Endothelial cell (in vitro differentiated cells): Measurements from ENCODE around the gene KLHL41. TPM values are rescaled to one million over a fixed set of nuclear protein-coding genes. Genes with fewer than 3 reads are reported as not detected.
A peak's percentile ranks its signal among the peaks of the same experiment; 100 is the strongest.
"Not testable (repeated sequence)": the region's sequence is repeated elsewhere in the genome, so short reads cannot be mapped to it uniquely, and the experiment has no call there.

ENCODE experiments used
- DNase-seq: peaks from one replicate; pipeline ENCODE4 v3.0.0; 2021; ENCODE audit warnings: low spot score
- H3K27ac Mint-ChIP-seq: one replicate; pipeline ENCODE4 v1.8.0; 2021; ENCODE audit warnings: mixed read lengths, inconsistent platforms; ENCODE audit not compliant: unreplicated experiment
- H3K27me3 Mint-ChIP-seq: one replicate; pipeline ENCODE4 v1.8.0; 2021; ENCODE audit warnings: mild to moderate bottlenecking, moderate library complexity, mixed read lengths, inconsistent platforms; ENCODE audit not compliant: unreplicated experiment
- H3K36me3 Mint-ChIP-seq: one replicate; pipeline ENCODE4 v1.8.0; 2021; ENCODE audit warnings: mild to moderate bottlenecking, low read depth, mixed read lengths, inconsistent platforms; ENCODE audit not compliant: unreplicated experiment
- H3K4me1 Mint-ChIP-seq: one replicate; pipeline ENCODE4 v1.8.0; 2021; ENCODE audit warnings: mild to moderate bottlenecking, mixed read lengths, inconsistent platforms; ENCODE audit not compliant: unreplicated experiment
- H3K4me3 Mint-ChIP-seq: one replicate; pipeline ENCODE4 v1.8.0; 2021; ENCODE audit warnings: mild to moderate bottlenecking, mixed read lengths, inconsistent platforms; ENCODE audit not compliant: unreplicated experiment
- H3K9me3 Mint-ChIP-seq: one replicate; pipeline ENCODE4 v1.8.0; 2021; ENCODE audit warnings: mixed read lengths, inconsistent platforms; ENCODE audit not compliant: unreplicated experiment
- total RNA-seq: library from RNA; stranded (reverse); fragmentation: NEBNext Ultra II Directional; extraction: Animal tissue kit (Norgen Biotek cat#: 25700); gene quantifications from one replicate; pipeline ENCODE4 v1.2.1, GENCODE V29; 2021; ENCODE audit not compliant: unreplicated experiment
- TF ChIP-seq, protein P1 (sequence below): fragments of 200-600 bp; sonication (generic); IDR thresholded peaks from one replicate; pipeline ENCODE4 v1.5.0; 2021; ENCODE audit warnings: antibody characterized with exemption; ENCODE audit not compliant: unreplicated experiment

KLHL41 gene
- total RNA-seq, 1 donor from 2014 or later, result 0.10 TPM

DNA sequence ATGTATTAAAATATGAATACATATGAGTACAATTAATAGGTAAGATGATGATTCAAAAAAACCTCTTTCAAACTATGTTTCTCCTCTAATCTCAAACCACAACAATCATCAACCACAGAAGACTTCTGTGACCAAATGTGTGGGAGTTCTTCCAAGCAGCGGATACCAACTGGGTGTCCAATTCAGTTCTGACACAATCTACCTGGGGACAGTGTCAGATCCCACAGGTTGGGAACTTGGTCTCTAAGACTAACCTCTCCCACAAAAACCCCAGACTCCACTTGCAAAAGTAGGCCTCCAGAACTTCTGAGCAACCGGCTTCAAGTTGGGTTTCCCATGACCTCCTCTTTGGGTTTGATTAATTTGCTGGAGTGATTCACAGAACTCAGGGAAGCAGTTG is 37.3 kb downstream of the KLHL41 start:
- H3K27ac Mint-ChIP-seq, result no peak overlapping the region
- TF ChIP-seq, protein P1, sequence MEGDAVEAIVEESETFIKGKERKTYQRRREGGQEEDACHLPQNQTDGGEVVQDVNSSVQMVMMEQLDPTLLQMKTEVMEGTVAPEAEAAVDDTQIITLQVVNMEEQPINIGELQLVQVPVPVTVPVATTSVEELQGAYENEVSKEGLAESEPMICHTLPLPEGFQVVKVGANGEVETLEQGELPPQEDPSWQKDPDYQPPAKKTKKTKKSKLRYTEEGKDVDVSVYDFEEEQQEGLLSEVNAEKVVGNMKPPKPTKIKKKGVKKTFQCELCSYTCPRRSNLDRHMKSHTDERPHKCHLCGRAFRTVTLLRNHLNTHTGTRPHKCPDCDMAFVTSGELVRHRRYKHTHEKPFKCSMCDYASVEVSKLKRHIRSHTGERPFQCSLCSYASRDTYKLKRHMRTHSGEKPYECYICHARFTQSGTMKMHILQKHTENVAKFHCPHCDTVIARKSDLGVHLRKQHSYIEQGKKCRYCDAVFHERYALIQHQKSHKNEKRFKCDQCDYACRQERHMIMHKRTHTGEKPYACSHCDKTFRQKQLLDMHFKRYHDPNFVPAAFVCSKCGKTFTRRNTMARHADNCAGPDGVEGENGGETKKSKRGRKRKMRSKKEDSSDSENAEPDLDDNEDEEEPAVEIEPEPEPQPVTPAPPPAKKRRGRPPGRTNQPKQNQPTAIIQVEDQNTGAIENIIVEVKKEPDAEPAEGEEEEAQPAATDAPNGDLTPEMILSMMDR, result no peak
- H3K36me3 Mint-ChIP-seq, result peaks cover 6% of the 10 kb centered on the region
- no peaks in the 10 kb centered on the region for H3K9me3 Mint-ChIP-seq
- H3K4me3 Mint-ChIP-seq, result no peak overlapping the region
- H3K27me3 Mint-ChIP-seq, result no peaks in the 10 kb centered on the region
- H3K4me1 Mint-ChIP-seq, result peaks cover 6% of the 10 kb centered on the region
- DNase-seq, result no peak

GRCh38 chr2:169561364-169561763 is 51.9 kb downstream of the KLHL41 start:
- DNase-seq, result no peak
- Mint-ChIP-seq H3K27ac (no peak overlapping the region), H3K36me3 (peaks cover 4% of the 10 kb centered on the region), H3K4me3 (no peak overlapping the region), H3K9me3 (no peaks in the 10 kb centered on the region), H3K4me1 (no peaks in the 10 kb centered on the region), H3K27me3 (peaks cover 4% of the 10 kb centered on the region)
- TF ChIP-seq, protein P1, result no peak

- H3K4me1 Mint-ChIP-seq, H3K9me3 Mint-ChIP-seq, H3K27me3 Mint-ChIP-seq, H3K4me3 Mint-ChIP-seq, H3K36me3 Mint-ChIP-seq, DNase-seq, H3K27ac Mint-ChIP-seq: not testable (repeated sequence)
Observed at GRCh38 chr2:169562084-169562483, 52.6 kb downstream of the KLHL41 start.

DNA sequence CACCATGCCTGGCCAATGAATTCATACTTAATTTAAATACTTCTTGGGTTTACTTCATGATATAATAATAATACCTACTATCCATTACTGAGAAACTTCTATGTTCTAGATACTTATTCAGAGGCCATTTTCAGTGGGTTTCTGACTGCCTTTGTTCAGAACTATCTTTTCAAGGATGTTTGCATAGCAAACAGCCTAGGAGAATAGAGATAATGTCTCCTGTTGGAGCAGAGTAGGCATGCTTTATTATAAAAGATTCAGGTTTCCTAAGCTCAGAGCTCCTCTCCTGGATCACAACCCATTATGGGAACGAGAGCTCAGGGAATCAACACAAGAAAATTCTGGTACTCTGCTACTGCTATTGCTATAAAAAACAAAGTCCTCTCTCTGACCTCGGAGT is 53.0 kb downstream of the KLHL41 start:
- H3K27ac Mint-ChIP-seq, result no peak overlapping the region
- H3K27me3 Mint-ChIP-seq, result peaks cover 4% of the 10 kb centered on the region
- no peaks in the 10 kb centered on the region for H3K9me3 Mint-ChIP-seq
- H3K36me3 Mint-ChIP-seq, result peaks cover 4% of the 10 kb centered on the region
- DNase-seq, result no peak
- TF ChIP-seq, protein P1, result no peak
- H3K4me3 Mint-ChIP-seq, result no peak overlapping the region
- no peaks in the 10 kb centered on the region for H3K4me1 Mint-ChIP-seq

GRCh38 chr2:169565686-169566085 is 56.2 kb downstream of the KLHL41 start:
- Mint-ChIP-seq H3K36me3 (no peaks in the 10 kb centered on the region), H3K4me3 (no peak overlapping the region), H3K27ac (no peak overlapping the region), H3K9me3 (no peaks in the 10 kb centered on the region), H3K4me1 (no peaks in the 10 kb centered on the region), H3K27me3 (peaks cover 2% of the 10 kb centered on the region)
- DNase-seq, result no peak
- TF ChIP-seq, protein P1, result no peak

DNA sequence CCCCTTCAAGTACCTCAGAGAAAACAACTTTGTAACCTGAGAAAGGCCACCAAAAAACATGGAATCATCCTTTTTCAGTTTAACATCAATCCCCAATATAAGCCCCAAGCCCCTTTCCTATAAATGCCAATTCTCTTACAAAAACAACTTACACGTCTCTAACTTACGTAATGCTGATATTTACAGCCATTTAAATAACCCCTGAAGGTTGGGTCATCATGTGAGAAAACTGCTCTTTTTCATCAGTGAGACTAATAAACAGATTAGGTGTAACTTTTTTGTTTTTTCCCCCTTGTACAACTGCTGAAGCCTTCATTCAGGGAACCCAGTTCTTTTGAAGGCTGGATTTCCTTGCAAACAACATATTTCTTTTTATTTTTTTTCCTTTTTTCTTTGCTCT is 60.4 kb downstream of the KLHL41 start:
- no peaks in the 10 kb centered on the region for H3K36me3 Mint-ChIP-seq

DNA sequence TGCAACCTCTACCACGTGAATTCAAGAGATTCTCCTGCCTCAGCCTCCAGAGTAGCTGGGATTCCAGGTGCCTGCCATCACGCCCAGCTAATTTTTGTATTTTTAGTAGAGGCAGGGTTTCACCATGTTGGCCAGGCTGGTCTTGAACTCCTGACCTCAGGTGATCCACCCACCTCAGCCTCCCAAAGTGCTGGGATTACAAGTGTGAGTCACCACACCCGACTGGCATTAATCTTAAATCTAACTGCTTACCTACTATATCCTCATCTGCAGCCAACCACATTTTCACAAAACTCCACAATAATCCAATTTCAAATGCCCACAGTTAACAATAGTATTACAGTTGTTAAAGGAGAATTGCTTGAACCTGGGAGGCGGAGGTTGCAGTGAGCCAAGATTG is 61.2 kb downstream of the KLHL41 start:
- peak overlapping the region; percentile 24 for H3K27ac Mint-ChIP-seq
- not testable (repeated sequence) for H3K4me1 Mint-ChIP-seq, H3K36me3 Mint-ChIP-seq, DNase-seq, H3K9me3 Mint-ChIP-seq, H3K27me3 Mint-ChIP-seq
- H3K4me3 Mint-ChIP-seq, result peak overlapping the region; percentile 57

More for the DNA sequence above, 60.4 kb downstream of the KLHL41 start:
- no peak overlapping the region for H3K27ac Mint-ChIP-seq
- H3K4me1 Mint-ChIP-seq, result peaks cover 5% of the 10 kb centered on the region
- TF ChIP-seq, protein P1, result no peak
- no peaks in the 10 kb centered on the region for H3K27me3 Mint-ChIP-seq
- no peaks in the 10 kb centered on the region for H3K9me3 Mint-ChIP-seq
- H3K4me3 Mint-ChIP-seq, result no peak overlapping the region
- DNase-seq, result no peak
